NCI-H187 (cell line): ENCODE data around the gene MEDAG.
A peak's percentile ranks its signal among the peaks of the same experiment; 100 is the strongest.

ENCODE experiments used
- DNase-seq, 2 experiments: peaks; one replicate each; lab custom pipeline; 2025; lab: John Stamatoyannopoulos, UW

The MEDAG gene

DNA sequence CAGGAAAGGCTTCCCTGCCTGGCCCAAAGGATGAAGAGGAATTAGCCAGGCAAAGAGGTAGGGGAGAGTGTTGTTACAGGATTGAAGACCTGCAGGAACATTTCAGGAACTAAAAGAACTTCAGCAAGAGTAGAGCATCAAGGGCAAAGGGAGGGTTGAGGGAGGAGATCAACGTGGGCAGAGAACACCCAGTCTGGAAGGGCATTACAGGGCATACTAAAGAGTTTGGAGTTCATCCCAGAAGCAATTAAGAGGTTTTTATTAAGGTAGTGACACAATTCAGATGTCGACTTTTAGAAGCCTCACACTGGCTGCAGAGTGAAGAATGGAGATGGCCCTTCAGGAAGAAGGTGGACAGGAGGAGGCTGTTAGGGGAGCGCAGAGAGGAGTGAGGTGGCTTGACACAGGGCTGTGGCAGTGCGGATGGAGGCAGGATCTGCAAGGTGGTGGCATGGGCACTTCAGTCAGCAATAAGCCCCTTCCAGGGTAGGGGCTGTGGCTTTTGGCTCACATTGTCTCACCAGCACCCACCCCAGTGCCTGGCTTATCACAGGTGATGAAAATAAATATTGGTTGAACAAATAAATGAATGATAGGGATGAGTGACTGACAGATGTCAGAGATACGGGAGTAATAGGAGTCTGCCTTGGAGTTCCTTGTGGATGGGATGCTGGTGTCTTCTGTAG is 51.3 kb downstream of the MEDAG start:
- DNase-seq: no peak

DNA sequence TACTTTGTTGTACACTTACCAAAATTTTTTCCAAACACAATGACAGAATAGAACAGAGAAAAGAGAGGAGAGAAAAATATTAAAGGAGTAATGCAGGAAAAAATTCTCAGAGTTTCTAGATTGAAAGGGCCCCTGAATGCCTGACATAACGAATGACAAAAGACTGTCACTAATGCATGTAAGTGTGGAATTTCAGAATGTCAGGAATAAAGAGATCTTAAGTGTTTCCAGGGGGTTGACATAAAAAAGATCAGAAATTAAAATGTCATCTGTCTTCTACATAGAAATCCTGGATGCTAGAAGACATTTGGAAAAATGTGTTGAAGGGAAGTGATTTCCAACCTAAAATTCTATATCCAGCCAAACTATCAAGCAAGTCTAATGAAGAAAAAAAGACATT is 53.6 kb downstream of the MEDAG start:
- no peak for DNase-seq

DNA sequence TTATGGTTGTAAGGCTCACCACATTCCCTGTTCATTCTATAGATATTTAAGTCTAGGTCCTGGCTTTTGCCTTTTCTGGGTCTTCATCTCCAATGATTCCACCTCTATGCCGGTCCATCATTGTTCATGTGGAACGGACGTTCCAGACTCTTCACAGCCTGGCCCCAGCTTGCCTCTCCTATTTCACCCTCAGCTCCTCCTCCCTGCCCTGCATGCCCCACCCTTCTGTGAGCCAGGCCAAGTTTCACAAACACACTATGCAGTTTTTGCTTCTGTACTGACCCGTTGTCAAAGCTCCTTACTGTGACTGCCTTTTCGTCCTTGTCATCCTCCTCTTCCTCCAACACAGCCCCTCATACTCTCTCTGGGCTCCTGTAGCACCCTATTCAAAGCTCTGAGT is 57.7 kb downstream of the MEDAG start:
- DNase-seq: peak in 1 of 2 experiments; percentile 5

DNA sequence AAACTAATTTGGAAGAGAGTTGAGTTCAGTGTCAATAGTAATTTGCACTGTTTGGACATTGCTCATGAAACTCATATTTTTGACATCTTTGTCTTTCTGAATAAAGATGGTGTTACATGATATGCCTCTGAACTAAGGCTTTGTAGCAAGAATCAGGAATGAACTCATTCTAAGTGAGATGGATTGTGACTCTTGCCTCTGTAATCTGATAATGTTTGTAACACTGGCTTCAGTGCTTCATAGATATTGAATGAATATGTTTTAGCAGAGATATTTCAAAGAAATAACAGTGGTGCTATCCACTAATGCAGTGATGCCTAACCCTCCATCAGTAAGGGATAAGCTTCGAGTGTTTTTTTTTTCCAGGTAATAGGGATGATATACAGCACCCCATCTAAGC is 59.3 kb downstream of the MEDAG start:
- no peak for DNase-seq

DNA sequence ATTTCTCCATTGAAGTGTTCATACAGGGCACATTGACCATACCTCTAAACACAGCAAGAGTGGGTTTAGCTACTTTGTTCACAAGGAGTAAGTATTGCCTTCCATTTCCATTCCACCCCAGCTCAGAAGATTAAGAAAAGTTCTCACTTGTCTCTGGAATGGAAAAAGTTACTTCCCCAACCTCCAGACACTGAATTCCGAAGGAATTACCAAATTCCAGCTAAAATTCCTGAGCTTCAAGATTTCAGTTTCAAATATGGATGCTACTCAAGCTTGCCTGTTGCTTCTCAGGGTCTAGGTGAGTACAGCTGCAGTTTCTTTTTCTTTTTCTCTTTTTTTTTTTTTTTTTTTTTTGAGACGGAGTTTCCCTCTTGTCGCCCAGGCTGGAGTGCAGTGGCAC is 60.0 kb downstream of the MEDAG start:
- DNase-seq: no peak

DNA sequence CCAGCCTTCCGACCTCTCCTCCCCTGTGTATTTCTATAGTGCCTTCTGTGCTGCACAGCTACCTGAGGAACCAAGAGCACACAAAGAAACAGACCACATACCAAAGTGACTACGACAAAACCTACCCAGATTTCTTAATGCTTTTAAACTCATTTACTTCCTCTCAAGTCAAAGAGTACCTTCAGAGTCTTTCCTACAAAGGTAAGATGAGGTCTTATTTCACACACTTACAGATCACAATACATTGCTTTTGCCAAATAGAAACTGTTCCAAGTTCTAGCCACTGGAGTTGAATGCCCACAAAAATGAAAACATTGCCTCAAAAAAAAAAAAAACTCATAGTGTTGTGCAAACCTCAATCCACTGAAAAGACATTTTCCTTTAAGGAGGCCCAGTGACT is 62.8 kb downstream of the MEDAG start:
- DNase-seq: no peak

DNA sequence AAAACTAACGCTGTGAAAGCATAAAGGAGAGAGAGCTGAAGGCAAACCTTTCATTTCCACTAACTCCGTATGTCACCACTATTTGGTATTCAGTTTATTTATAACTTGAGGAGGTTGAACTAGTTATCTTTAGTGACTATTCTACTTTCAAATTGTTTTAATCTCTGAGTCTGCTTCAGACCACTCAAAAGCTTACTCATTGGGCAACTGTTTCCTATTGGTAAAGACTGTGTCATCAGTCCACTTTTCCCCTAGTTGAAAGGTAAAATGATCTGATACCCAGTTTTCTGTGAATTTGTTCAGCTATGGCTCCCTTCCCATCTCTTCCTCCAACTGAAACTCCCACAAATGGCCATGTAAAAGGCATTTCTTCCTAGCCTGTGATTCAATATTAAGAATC is 65.5 kb downstream of the MEDAG start:
- DNase-seq: no peak

DNA sequence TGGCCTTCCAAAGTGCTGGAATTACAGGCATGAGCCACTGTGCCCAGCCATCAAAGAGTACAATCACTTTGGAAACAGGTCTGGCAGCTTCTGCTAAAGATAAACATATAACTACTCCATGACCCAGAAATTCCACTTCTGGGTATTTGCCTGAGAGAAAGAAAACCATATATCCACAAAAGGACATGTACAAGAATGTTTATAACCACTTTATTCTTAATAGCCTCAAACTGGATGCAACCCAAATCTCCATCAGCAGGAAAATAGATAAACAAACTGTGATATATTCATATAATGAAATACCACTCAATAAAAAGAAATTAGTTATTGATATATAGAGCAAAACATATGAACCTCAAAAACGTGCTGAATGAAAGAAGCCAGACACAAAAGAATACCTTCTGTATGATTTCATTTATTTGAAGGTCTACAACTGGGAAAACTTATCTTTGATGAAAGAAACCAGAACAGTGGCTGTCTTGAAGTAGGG is 66.9 kb downstream of the MEDAG start:
- no peak for DNase-seq

DNA sequence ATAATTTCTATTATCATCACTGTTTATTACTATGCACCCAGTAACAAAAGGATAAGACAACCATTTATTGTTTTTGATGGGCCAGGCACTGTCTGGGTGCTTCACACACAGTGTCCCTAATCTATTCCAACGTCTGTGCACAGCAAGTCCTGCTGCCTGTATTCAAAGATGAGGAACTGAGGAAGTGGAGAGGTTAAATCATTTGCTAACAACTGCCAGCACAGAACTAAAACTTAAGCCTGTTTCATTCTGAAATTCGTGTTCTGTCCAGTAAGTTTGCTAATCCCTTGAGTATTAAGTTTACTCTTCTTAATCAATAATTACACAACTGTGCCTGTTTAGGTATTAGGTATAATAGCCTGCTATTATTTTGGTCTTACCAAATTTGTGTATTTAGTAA is 68.3 kb downstream of the MEDAG start:
- DNase-seq: no peak
